ENCODE measurements around the gene SIPA1L3.
"Not testable (repeated sequence)": the region's sequence is repeated elsewhere in the genome, so short reads cannot be mapped to it uniquely, and the experiment has no call there.

SIPA1L3 gene

DNA sequence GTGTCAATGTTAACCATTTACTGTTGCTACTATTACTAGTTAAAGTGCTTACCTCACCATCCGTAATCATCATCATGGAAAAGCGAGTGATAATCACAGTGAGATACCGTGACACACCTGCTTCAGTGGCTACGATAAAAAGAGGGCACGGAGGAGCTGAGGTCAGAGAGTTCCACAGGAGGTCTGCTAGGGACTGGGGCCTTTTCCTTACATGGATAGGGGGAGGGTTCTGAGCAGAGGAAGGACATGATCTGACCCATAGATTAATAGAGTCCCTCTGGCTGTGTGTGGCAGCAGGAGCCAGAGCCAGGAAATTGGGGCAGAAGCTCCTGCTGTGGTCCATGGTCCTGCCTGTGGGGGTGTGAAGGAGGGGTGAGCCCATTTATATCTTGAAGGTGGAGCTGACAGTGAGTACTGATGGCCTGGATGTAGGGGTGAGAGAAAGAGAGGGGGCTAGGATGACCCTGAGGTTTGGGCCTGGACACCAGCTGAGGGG is 136.7 kb downstream of the SIPA1L3 start:
- DNase-seq (ENCODE audit: low read depth, low spot score): no peak

DNA sequence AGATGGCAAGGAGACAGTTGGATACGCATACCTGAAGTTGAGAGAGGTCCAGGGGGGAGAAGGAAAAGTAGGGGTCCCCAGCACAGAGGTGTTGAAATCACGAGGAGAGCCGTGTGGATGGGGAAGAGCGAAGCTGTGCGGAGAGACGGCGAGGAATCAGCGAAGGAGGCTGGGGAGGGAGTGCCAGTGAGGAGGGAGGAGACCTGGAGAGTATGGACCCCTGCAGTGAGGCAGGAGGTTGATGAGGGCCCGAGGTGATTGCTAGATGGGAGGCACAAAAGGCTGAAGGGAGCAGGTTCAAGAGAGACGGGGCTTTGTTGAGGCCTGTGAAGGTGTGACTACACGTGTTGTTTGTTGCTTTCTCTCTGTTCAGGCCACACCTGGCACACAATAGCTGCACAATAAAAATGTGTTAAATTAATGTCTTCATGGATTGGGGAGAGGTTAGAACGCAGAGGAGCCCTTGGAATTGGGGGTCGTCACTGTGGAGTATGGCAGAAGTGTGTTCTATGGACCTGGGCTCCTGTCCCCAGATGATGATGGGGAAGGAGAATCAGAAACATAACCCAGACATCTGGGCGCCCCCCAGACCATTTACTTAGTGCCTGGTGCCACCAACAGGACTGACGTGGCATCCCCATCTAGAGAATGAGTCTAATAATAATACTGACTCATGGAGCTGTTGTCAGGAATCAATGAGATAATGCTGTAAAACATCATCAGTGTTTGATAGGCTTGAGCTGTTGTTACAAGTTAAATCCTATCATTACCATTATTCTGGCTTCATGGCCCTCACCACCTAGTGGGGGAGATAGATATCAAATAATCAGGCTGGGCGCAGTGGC is 137.5 kb downstream of the SIPA1L3 start:
- DNase-seq (ENCODE audit: low read depth, low spot score): peak; percentile 58

- no peak for DNase-seq (ENCODE audit: low read depth, low spot score)
Measured at GRCh38 chr19:38045554-38046253, 138.7 kb downstream of the SIPA1L3 start.

DNA sequence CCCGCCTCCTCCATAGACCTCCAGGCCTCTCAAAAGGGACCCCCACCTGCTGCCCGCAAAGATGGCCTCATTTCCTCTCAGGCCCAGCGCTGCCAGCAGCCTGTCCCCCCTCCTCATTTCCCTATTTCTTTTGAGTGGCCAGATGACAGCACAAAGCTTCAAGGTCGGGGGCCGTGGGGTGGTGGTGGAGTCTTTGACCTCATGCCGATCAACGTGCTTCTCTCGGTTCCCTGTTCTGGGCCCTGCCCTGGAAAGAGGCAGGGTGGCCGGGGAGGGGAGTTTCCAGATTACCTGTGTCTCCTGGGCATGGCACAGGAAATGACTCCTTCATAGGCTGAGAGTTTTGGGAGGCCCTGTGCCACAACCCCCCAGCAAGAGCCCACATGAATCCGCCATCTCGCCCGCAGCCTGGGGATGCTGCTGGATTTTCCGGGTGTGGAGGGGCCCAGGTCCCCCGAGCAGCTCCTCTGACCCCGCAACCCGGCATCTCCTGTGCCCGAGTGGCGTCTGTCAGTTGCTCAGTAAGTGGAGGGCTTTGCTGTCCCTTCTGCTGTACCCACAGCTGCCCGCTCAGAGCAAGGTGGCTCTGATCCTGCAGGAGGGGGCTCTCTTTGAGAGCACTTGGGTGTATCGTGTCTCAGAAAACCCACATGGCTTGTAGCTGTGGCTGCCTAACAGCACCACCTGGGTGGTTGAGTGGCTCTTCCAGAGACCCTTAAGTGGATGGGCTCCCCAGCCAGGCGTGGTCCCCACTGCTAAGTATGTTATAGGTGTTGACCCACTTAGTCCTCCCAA is 139.4 kb downstream of the SIPA1L3 start:
- no peak for DNase-seq (ENCODE audit: low read depth, low spot score)

DNA sequence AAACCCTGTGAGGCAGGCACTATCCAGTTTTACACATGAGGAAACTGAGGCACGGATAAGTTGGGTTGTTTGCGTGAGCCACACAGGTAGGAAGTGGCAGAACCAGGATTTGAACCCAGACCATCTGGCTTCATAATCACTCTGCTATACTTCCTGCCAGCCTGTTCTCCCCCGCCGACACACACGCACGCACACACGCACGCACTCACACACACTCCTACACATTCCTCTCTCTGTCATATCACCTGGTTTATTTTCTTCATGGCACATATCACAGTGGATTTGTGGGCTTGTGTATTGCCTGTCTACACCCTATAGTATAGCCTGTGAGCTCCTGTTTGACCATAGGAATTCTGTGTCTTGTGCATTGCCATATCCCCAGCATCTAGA is 140.0 kb downstream of the SIPA1L3 start:
- DNase-seq (ENCODE audit: low read depth, low spot score): no peak

GRCh38 chr19:38047641-38048040 is 140.6 kb downstream of the SIPA1L3 start:
- DNase-seq (ENCODE audit: low read depth, low spot score): peak; percentile 32

DNA sequence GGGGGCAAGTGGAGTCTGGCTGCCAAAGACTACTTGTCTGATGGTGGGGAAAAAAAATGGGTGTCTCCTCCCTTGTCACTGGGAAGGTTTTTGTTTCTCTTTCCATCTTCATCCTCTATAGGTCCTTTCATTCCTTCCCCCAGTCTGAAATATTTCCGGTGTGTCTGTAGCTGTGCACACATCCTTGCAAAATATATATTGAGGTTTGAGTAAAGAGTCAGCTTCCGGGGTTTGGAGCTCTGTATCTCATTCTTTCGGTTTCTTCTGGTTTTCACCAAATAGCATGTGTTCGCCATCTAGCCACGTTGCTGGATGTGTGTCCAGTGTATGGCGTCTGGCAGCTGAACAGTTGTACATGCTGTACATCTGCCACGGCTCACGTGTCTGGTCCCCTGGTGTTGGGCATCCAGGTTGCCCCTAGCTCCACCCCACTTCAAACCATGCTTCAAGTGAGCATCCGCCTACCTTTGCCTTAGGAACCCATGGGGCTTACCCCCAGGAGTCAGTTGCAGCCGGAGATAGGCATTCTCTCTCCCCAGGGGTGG is 142.2 kb downstream of the SIPA1L3 start:
- no peak for DNase-seq (ENCODE audit: low read depth, low spot score)

GRCh38 chr19:38055010-38055409 is 148.0 kb downstream of the SIPA1L3 start:
- DNase-seq (ENCODE audit: low read depth, low spot score): peak; percentile 23

- peak; percentile 64 for DNase-seq (ENCODE audit: low read depth, low spot score)
Measured at GRCh38 chr19:38055655-38056521, 148.9 kb downstream of the SIPA1L3 start.

GRCh38 chr19:38056646-38057045 is 149.6 kb downstream of the SIPA1L3 start:
- DNase-seq (ENCODE audit: low read depth, low spot score): no peak

DNA sequence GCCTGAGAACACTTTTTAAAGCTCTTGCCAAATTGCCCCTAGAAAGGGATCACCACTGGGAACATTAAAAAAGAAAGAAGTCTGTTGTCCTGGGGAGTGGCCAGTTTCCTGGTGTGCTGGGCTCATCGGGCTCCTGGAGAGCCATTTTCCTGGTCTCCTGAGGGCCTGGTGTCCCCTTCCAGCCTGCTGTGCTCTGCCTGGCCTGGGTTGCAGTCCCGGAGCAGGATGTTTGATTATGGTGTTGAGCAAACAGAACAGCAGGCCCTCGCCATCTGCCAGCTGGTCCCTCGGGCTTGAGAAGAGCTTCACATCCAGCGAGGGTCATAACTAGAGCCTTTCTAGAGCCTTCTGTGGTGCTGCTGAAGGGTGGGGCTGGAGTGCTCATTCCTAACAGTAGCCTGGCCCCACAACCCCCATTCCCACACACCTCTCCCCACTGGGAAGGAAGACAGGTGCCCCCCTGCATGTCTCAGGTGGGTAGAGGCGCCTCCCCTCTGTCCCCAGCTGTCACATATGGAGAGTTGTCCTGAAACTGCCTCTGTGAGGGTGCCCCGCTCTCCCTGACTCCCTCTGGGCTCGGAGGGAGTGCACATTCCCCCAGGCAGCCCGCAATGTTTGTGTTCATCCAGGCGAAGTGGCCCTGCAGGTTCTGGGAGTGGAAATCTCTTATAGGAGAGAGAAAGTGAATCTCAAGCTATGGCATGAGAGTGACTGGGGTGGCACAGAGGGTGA is 151.1 kb downstream of the SIPA1L3 start:
- peak; percentile 63 for DNase-seq (ENCODE audit: low read depth, low spot score)

DNA sequence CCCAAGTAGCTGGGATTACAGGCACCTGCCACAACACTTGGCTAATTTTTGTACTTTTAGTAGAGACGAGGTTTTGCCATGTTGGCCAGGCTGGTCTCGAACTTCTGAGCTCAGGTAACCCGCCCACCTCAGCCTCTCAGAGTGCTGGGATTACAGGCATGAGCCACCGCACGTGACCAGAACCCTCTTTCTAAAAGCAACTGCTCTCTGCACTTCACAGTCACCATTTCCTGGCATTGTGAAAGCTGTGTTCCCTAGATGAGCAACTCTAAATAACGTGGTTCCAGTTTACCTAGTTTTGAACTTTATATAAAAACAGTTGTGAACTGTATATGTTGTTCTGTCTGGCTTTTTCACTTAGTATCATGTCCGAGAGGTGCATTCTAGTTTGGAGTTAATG is 152.9 kb downstream of the SIPA1L3 start:
- no peak for DNase-seq (ENCODE audit: low read depth, low spot score)

- DNase-seq (ENCODE audit: low read depth, low spot score): no peak
Measured at GRCh38 chr19:38060331-38060730, 153.3 kb downstream of the SIPA1L3 start.

- DNase-seq (ENCODE audit: low read depth, low spot score): peak; percentile 18
Measured at GRCh38 chr19:38061294-38061693, 154.3 kb downstream of the SIPA1L3 start.

- peak; percentile 60 for DNase-seq (ENCODE audit: low read depth, low spot score)
Measured at GRCh38 chr19:38062959-38063761, 156.2 kb downstream of the SIPA1L3 start.

GRCh38 chr19:38063928-38064327 is 156.9 kb downstream of the SIPA1L3 start:
- no peak for DNase-seq (ENCODE audit: low read depth, low spot score)

DNA sequence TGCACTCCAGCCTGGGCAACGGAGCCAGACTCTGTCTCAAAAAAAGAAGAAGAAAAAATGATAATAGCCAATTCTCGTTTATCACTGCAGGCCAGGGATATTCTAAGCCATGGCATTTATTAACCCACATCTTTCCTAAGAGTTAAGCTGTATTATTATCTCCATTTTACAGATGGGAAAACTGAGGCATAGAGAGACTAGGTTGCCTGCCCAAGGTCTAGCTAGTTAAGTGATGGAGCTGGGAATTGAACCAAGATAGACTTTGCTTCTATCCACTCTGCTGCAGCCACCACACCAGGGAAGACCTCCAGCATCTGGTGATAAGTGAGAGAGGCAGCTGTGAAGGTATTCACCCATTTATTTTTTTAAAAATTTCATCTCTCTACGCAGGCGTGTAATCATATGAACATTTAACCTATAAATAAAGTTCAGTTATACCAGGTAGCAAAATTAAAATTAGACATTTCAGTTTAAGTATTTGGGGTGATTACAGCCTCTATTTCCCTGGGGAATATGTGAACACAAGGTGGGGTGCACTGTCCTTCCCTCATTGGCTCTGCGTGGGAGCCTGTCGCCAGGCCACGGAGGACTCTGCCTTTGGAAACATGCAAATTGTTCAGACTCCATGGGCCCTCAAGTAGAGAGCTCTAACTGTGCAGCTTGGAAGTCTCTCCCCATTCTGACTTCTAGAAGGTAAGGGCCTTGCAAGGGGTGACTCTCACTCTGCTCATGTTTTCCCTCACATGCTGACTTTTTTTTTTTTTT is 157.8 kb downstream of the SIPA1L3 start:
- no peak for DNase-seq (ENCODE audit: low read depth, low spot score)

GRCh38 chr19:38065775-38066174 is 158.8 kb downstream of the SIPA1L3 start:
- not testable (repeated sequence) for DNase-seq (ENCODE audit: low read depth, low spot score)

Data from ELF-1 (cell line).